CD4-positive, alpha-beta T cell treated with Interleukin-10 for 1 hour (primary cell): ENCODE measurements around the gene SLC39A6.
"Not testable (repeated sequence)": the region's sequence is repeated elsewhere in the genome, so short reads cannot be mapped to it uniquely, and the experiment has no call there.

Experiments
- DNase-seq: peaks from one replicate; pipeline ENCODE4 v3.0.0-alpha.2; 2020

The SLC39A6 gene

GRCh38 chr18:36135264-36135663 lies 6.1 kb upstream of the SLC39A6 start:
- DNase-seq = no peak

- DNase-seq = no peak
Observed at GRCh38 chr18:36132756-36133155, 3.6 kb upstream of the SLC39A6 start.

DNA sequence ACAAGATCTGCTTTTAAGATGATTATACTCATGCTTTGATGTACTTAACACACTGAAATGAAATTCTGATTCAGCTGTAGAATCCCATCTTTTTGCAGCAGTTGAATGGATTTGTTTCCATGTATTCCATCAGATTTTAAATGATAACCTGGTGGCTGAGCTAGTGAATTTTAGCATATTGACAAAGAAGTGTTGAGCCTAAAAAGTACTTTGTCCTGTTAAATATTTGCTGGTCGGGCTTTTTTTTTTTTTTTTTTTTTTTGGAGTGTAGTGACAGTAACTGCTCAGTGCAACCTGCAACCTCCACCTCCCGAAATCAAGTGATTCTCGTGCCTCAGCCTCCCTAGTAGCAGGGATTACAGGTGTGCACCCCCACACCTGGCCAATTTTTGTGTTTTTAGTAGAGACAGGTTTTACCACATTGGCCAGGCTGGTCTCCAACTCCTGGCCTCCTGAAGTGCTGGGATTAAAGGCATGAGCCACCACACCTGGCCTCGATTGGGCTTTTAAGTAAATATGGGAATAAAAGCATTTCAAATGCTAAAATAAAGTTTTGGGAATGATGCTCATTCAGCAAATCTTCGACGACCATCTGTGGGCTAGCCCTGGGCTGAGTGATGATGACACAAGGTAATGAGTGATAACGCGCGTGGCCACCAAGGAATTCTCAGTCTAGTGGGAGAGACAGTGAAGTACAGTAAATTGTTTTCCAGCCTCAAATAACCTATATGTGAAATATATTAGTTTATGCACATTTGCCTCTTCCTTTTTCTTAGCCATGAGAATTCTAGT lies 2.7 kb upstream of the SLC39A6 start:
- no peak for DNase-seq

DNA sequence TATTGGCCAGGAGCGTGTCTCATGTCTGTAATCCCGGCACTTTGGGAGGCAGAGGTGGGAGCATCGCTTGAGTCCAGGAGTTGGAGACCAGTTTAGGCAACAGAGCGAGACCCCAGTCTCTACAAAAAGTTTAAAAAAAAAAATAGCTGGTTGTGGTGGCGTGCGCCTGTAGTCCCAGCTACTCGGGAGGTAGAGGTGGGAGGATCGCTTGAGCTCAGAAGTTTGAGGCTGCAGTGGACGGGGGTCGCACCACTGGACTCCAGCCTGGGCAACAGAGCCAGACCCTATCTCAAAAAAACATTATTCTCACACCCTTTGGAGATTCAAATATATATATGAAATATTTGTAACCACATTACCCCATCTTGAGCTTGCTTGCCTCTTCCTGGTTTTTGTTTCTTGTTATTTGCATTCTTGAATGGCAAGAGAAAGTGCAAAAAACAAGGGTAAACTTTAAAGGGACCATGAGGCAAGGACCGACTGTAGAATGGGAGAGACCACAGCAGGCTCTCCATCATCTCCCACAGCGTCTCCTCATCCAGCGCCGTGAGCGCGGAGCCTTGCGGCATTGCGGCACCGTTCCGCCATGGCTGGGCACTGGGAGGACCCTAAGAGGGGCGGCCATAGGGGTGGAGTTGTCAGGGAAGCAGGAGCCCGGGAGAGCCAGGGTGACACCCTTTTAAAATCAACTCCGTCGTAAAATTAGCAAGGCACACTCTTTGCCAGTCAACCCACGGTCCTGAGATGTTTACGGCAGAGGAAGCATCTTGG lies 1.9 kb upstream of the SLC39A6 start:
- no peak for DNase-seq

GRCh38 chr18:36130039-36130831 lies 1.1 kb upstream of the SLC39A6 start:
- peak; percentile 6 for DNase-seq

DNA sequence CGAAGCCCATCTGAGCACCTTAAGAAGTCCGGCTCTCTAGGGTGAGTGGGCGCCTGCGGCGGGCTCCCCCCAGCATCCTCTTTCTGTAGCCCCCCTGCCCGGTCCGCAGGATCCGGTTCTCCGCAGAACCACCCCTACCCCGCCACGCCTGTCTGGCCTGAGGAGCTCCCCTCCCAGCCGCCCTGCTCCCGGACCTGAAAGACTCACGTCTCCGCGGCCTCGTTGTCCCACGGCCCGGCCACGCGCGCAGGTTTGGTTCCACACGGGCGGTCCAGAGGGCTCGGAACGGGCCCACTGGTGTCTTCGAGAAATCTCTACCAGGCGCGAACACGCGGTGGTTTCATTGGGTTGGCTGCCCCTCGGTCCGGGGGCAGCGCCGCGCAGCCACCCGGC lies 237 bp downstream of the SLC39A6 start:
- no peak for DNase-seq

DNA sequence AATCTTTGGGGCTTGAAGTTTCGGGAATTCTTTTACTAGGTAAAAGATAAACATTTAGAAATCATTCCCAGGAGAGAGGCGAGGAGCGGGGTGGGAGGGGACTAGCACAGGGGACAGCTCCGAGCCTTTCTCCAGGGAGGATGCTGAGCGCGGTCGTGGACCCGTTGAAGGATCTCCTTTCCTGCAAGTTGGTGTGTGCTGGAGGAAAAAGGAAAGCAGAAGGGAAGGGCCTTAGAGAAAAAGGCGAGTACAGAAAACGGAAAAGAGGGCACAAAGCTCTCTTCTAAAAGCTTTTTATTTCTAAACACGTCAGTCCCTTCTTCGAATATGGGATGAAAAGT lies 640 bp downstream of the SLC39A6 start:
- peak; percentile 5 for DNase-seq

DNA sequence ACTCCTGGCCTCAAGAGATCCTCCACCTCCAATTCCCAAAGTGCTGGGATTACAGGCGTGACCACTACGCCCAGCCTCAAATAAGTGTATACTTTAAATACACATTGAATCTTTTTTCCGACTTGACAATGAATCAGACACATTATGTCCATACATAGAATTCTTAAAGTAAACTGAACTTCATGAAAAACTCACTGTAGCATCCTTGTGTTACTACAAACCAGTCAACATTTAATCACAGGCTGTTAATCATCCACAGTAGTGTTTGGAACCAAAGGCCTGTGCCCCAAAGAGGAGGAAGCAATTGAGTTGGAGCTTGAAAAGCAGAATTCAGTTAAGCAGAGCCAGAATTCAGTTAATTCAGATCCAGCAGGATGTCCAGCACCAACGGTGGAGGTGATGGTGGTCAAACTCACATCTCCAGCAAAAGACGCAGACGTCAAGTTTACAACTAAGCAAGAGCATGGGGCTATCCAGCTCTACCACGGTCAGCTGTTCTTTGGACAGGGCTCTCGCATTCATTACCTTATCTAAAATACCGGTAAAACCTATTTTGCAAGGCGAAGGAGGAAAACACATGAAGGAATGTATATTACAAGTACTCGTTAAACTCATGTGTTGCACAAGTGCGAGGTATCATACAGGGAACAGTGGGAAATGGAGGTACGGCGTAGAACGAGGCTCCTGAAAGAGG lies 1.2 kb downstream of the SLC39A6 start:
- no peak for DNase-seq

DNA sequence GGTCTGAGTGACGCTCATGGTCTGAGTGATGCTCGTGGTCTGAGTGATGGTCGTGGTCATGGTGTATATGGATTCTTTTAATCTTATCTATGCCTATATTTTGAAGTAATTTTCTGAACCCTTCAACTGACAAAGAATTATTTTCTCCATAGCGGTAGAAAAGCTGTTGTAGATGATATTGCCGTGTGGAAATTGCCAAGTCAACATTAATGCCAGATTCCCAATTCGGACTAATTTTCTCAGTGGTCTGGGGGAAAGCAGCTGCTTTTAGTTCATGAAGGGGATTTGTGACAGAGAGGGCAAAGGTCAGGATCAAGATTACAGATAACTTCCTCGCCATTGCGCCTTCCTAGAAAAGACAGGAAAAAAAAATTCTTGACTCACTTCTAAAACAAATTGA lies 2.5 kb downstream of the SLC39A6 start:
- DNase-seq = no peak

DNA sequence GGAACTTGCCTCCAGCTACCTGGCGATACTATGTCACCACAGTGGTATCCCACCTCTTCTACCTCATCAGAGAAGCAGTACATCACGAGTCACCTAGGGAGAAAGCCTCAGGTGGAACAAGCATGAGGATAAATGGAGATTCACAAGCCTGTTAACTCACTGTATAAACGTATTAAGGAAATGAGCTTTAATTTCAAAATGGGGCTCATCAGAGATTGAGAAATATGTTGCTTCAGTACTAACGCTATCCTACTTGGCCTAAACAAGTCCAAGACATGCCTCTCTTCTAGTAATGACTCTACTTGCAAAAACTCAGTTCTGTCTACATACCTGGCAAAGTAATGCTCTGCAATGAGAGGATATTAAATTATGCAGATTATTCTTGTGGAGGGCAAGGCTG lies 4.3 kb downstream of the SLC39A6 start:
- no peak for DNase-seq

GRCh38 chr18:36120297-36120696 lies 8.8 kb downstream of the SLC39A6 start:
- DNase-seq = no peak

- not testable (repeated sequence) for DNase-seq
Observed at GRCh38 chr18:36116771-36117170, 12.4 kb downstream of the SLC39A6 start.

- DNase-seq = no peak
Observed at GRCh38 chr18:36114738-36115137, 14.4 kb downstream of the SLC39A6 start.

DNA sequence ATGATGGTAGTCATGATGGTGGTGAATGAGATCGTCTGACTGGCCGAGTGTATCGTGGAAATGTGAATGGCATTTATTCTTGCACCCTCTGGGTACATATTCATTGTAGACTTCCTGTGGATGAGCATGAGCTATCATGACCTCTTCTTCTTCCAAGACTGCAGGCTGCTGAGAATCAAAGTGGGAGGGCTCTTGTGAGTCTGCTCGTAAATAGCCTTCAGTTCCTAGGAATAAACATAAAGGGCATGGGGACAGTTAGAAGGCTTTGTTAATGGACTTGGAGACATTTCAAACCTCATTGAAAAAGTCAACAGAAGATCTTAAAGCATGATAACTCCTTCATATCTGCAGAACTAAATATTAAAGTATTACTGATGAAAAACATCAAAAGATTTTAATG lies 14.9 kb downstream of the SLC39A6 start:
- no peak for DNase-seq

GRCh38 chr18:36112302-36112701 lies 16.8 kb downstream of the SLC39A6 start:
- no peak for DNase-seq

GRCh38 chr18:36109737-36110136 lies 19.4 kb downstream of the SLC39A6 start:
- DNase-seq = no peak

DNA sequence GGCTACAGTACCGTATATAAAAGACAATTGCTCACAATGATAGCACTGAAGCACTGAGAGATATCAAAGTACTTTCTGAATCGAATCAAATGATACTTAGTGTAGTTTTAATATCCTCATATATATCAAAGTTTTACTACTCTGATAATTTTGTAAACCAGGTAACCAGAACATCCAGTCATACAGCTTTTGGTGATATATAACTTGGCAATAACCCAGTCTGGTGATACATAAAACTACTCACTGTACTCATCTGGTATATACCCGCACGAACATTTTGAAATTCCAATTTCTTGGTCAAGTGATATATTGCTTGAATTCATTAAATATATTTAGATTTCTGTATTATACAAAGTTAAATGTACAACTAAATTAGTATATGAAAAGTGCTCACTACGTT lies 20.5 kb downstream of the SLC39A6 start:
- no peak for DNase-seq

- no peak for DNase-seq
Observed at GRCh38 chr18:36108196-36108595, 20.9 kb downstream of the SLC39A6 start.

GRCh38 chr18:36107477-36107876 lies 21.7 kb downstream of the SLC39A6 start:
- DNase-seq = no peak

DNA sequence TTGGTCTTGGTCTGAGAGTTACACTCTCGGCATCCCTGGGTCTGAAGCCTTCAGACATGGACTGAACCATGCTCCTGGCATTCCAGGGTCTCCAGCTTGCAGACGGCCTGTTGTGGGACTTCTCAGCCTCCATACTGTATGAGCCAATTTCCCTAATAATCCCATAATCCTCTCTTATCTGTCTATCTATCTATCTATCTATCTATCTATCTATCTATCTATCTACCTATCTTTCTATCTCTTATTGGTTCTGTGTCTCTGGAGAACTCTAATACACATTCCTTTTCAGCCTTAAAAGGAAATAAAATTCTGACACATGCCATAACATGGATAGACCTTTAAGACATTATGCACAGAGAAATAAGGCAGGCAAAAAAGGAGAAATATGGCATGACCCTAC lies 24.4 kb downstream of the SLC39A6 start:
- DNase-seq = no peak

- DNase-seq = no peak
Observed at GRCh38 chr18:36101943-36102342, 27.2 kb downstream of the SLC39A6 start.

- DNase-seq = no peak
Observed at GRCh38 chr18:36099311-36099710, 29.8 kb downstream of the SLC39A6 start.

- DNase-seq = no peak
Observed at GRCh38 chr18:36096955-36097354, 32.2 kb downstream of the SLC39A6 start.
